Large intestine (tissue), 3 donors: Measurements from ENCODE around the gene ST6GALNAC1. TPM values are rescaled to one million over a fixed set of nuclear protein-coding genes. Genes with fewer than 3 reads are reported as not detected.
"Not testable (repeated sequence)": the region's sequence is repeated elsewhere in the genome, so short reads cannot be mapped to it uniquely, and the experiment has no call there.

Source experiments
- DNase-seq, 2 donors: peaks; one replicate each; pipeline versions ENCODE4 v3.0.0 to v3.0.0-alpha.2; 2013
- H3K27ac ChIP-seq: one replicate; pipeline ENCODE4 v1.5.1; 2013; ENCODE audit warnings: low read length
- H3K27me3 ChIP-seq: 2 replicates; pipeline ENCODE4 v1.6.1; 2013; ENCODE audit warnings: low read length; ENCODE audit not compliant: control insufficient read depth, insufficient read depth
- H3K36me3 ChIP-seq: 2 replicates; pipeline ENCODE4 v1.6.1; 2013; ENCODE audit warnings: low read length; ENCODE audit not compliant: control insufficient read depth, insufficient read depth
- H3K4me1 ChIP-seq: one replicate; pipeline ENCODE4 v1.6.1; 2013; ENCODE audit warnings: low read length; ENCODE audit not compliant: control insufficient read depth, insufficient read depth
- H3K4me3 ChIP-seq: one replicate; pipeline ENCODE4 v1.5.1; 2013; ENCODE audit warnings: low read length
- H3K9me3 ChIP-seq: one replicate; pipeline ENCODE4 v1.6.1; 2013; ENCODE audit warnings: mild to moderate bottlenecking, low read depth, low read length, moderate library complexity; ENCODE audit not compliant: control insufficient read depth
- WGBS: methylation state at CpG from one replicate; pipeline ENCODE4 v1.1.5; 2013; ENCODE audit warnings: low lambda C conversion rate; ENCODE audit not compliant: insufficient coverage; 5-methylcytosine and 5-hydroxymethylcytosine counted together
- polyA plus RNA-seq: library from polyadenylated mRNA; unstranded; fragments of 120-200 nt; gene quantifications from one replicate; pipeline ENCODE4 v1.2.1, GENCODE V29; 2013

The ST6GALNAC1 gene
- polyA plus RNA-seq, 1 donor: 141 TPM

DNA sequence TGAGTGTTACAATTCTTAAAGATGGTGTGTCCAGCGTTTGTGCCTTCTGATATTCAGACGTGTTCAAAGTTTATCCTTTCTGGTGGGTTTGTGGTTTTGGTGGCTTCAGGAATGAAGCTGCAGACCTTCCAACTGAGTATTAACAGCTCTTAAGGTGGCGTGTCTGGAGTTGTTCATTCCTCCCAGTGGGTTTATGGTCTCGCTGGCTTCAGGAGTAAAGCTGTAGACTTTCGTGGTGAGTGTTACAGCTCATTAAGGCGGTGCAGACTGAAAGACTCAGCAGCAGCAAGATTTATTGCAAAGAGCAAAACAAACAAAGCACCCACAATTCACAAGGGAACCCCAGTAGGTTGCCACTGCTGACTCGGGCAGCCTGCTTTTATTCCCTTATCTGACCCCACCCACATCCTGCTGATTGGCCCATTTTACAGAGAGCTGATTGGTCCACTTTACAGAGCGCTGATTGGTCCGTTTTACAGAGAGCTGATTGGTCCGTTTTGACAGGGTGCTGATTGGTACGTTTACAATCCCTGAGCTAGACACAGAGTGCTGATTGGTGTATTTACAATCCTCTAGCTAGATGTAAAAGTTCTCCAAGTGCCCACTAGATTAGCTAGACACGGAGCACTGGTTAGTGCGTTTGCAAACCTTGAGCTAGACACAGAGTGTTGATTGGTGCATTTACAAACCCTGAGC, 29.3 kb downstream of the ST6GALNAC1 start:
- H3K4me1 ChIP-seq, H3K4me3 ChIP-seq, H3K36me3 ChIP-seq, H3K27ac ChIP-seq, H3K9me3 ChIP-seq, DNase-seq, H3K27me3 ChIP-seq: not testable (repeated sequence)
- no CpG with 5 or more reads among the region's 13 CpGs for WGBS

GRCh38 chr17:76612977-76613851, 30.3 kb downstream of the ST6GALNAC1 start:
- H3K4me3 ChIP-seq: no peak overlapping the region
- no CpG with 5 or more reads among the region's 17 CpGs for WGBS
- no peaks in the 10 kb centered on the region for H3K27me3 ChIP-seq
- H3K4me1 ChIP-seq: peaks cover 7% of the 10 kb centered on the region
- H3K9me3 ChIP-seq: peaks cover 8% of the 10 kb centered on the region
- no peaks in the 10 kb centered on the region for H3K36me3 ChIP-seq
- DNase-seq: peak in 1 of 2 donors; percentile 57
- H3K27ac ChIP-seq: no peak overlapping the region

DNA sequence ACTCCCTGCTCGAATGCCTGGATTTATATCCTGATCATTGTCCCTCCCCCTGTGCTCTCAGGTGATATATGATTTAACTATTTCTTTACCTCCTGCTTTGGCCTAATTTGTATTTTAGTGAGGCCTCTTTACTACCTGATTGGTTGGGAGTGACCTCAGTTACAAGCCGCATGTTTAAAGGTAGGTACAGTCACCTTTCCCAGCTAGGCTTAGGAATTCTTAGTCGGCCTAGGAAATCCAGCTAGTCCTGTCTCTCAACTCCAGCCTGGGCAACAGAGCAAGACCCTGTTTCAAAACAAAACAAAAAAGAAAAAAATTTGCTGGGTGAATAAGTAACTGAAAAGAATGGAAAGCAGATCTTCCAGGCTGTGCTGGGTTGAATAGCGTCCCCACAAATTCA, 31.1 kb downstream of the ST6GALNAC1 start:
- DNase-seq: no peak
- WGBS: no CpG with 5 or more reads among the region's 4 CpGs
- H3K4me3 ChIP-seq: no peak overlapping the region
- H3K27ac ChIP-seq: no peak overlapping the region
- no peaks in the 10 kb centered on the region for H3K27me3 ChIP-seq
- H3K9me3 ChIP-seq: peaks cover 8% of the 10 kb centered on the region
- H3K36me3 ChIP-seq: no peaks in the 10 kb centered on the region
- peaks cover 7% of the 10 kb centered on the region for H3K4me1 ChIP-seq

GRCh38 chr17:76611758-76612157, 31.8 kb downstream of the ST6GALNAC1 start:
- Histone ChIP-seq H3K4me3 (no peak overlapping the region), H3K9me3 (peaks cover 8% of the 10 kb centered on the region), H3K36me3 (no peaks in the 10 kb centered on the region), H3K4me1 (peaks cover 7% of the 10 kb centered on the region), H3K27ac (no peak overlapping the region), H3K27me3 (no peaks in the 10 kb centered on the region)
- DNase-seq: no peak
- WGBS: no CpG with 5 or more reads among the region's 4 CpGs

GRCh38 chr17:76611080-76611749, 32.3 kb downstream of the ST6GALNAC1 start:
- DNase-seq: peak in 1 of 2 donors; percentile 69
- not testable (repeated sequence) for H3K27ac ChIP-seq, H3K4me3 ChIP-seq, H3K36me3 ChIP-seq, H3K9me3 ChIP-seq, H3K27me3 ChIP-seq, H3K4me1 ChIP-seq
- no CpG with 5 or more reads among the region's 13 CpGs for WGBS

- not testable (repeated sequence) for DNase-seq, H3K36me3 ChIP-seq, H3K9me3 ChIP-seq, H3K27ac ChIP-seq, H3K27me3 ChIP-seq, H3K4me3 ChIP-seq, H3K4me1 ChIP-seq
- no CpG with 5 or more reads among the region's 1 CpG for WGBS
Observed at GRCh38 chr17:76606685-76607084, 36.9 kb downstream of the ST6GALNAC1 start.

DNA sequence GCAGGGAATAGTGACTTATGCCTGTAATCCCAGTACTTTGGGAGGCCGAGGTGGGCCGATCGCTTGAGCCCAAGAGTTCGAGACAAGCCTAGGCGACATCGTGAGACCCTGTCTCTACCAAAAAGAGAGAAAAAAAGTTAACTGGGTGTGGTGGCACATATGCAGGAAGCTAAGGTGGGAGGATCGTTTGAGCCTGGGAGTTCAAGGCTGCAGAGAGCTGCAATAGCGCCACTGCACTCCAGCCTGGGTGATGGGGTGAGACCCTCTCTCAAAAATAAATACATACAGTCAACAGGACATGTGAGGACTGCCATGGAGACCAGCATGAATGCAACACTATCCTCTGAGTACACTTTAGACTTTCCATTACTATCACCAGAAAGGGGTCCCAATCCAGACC, 42.5 kb downstream of the ST6GALNAC1 start:
- H3K4me1 ChIP-seq: no peaks in the 10 kb centered on the region
- no CpG with 5 or more reads among the region's 8 CpGs for WGBS
- H3K4me3 ChIP-seq: no peak overlapping the region

DNA sequence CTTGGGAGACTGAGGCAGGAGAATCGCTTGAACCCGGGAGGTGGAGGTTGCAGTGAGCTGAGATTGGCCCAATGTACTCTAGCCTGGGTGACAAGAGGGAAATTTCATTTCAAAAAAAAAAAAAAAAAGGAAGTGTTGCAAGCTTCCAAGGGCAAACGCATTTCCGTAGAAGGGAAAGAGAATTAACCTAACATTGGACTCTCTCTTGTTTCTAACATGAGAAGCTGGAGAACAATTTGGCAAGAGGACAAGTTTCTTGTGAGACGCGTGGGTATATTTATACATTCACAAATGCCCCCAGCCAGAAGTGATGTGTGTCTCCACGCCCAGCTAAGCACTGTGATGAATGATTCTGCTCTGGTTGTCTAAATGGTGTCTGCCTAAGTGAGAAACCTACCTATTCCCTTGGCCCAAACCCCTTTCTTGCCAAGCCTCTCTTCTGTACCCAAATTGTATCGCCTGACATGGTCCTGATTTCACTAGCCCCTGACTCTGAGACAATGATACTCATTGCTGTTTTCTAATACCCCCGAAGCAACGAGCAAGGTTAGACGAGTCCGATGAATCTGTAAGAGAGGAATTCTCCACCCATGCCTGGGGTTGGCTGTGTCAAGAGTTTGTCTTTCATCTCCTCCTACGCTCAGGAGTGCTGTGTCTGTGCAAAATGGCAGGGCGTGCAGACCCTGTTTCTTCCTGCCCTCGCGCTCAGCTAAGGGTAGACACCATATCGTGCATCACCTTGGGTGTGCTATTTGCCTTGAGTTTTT, 43.7 kb downstream of the ST6GALNAC1 start:
- 67% methylated on average over 3 of the region's 17 CpGs for WGBS
- no peak overlapping the region for H3K4me3 ChIP-seq
- H3K36me3 ChIP-seq: no peaks in the 10 kb centered on the region
- H3K27ac ChIP-seq: no peak overlapping the region
- DNase-seq: no peak
- no peaks in the 10 kb centered on the region for H3K4me1 ChIP-seq
- H3K27me3 ChIP-seq: no peaks in the 10 kb centered on the region
- H3K9me3 ChIP-seq: no peaks in the 10 kb centered on the region

More for the DNA sequence above, 42.5 kb downstream of the ST6GALNAC1 start:
- no peaks in the 10 kb centered on the region for H3K36me3 ChIP-seq
- H3K27me3 ChIP-seq: no peaks in the 10 kb centered on the region
- H3K27ac ChIP-seq: no peak overlapping the region
- no peak for DNase-seq
- H3K9me3 ChIP-seq: no peaks in the 10 kb centered on the region

- no peak for DNase-seq
- H3K4me1 ChIP-seq: no peaks in the 10 kb centered on the region
- H3K9me3 ChIP-seq: no peaks in the 10 kb centered on the region
- H3K36me3 ChIP-seq: no peaks in the 10 kb centered on the region
- H3K27me3 ChIP-seq: no peaks in the 10 kb centered on the region
- H3K4me3 ChIP-seq: no peak overlapping the region
- whole genome bisulfite sequencing: no CpG with 5 or more reads among the region's 2 CpGs
- H3K27ac ChIP-seq: no peak overlapping the region
Observed at GRCh38 chr17:76598004-76598439, 45.5 kb downstream of the ST6GALNAC1 start.
